Nephron progenitor cell (in vitro differentiated cells): ENCODE data around the gene MLST8.

ENCODE experiments used
- DNase-seq: peaks from one replicate; pipeline ENCODE4 v3.0.0; 2021
- H3K27ac Mint-ChIP-seq: 2 replicates; pipeline ENCODE4 v1.8.0; 2021; ENCODE audit warnings: mild to moderate bottlenecking, moderate library complexity, mixed read lengths
- H3K27me3 Mint-ChIP-seq: 2 replicates; pipeline ENCODE4 v1.8.0; 2021; ENCODE audit warnings: mild to moderate bottlenecking, low read depth, mixed read lengths; ENCODE audit not compliant: poor library complexity
- H3K36me3 Mint-ChIP-seq: 2 replicates; pipeline ENCODE4 v1.8.0; 2021; ENCODE audit warnings: low read depth, mixed read lengths
- H3K4me1 Mint-ChIP-seq: 2 replicates; pipeline ENCODE4 v1.8.0; 2021; ENCODE audit warnings: mixed read lengths
- H3K4me3 Mint-ChIP-seq: 2 replicates; pipeline ENCODE4 v1.8.0; 2021; ENCODE audit warnings: mild to moderate bottlenecking, moderate library complexity, mixed read lengths
- H3K9me3 Mint-ChIP-seq: 2 replicates; pipeline ENCODE4 v1.8.0; 2021; ENCODE audit warnings: mild to moderate bottlenecking, moderate library complexity, mixed read lengths
- TF ChIP-seq, protein P1 (sequence below): fragments of 200-600 bp; sonication (generic); IDR thresholded peaks from 2 replicates; pipeline ENCODE4 v1.5.0; 2021; ENCODE audit warnings: antibody characterized with exemption

The MLST8 gene

DNA sequence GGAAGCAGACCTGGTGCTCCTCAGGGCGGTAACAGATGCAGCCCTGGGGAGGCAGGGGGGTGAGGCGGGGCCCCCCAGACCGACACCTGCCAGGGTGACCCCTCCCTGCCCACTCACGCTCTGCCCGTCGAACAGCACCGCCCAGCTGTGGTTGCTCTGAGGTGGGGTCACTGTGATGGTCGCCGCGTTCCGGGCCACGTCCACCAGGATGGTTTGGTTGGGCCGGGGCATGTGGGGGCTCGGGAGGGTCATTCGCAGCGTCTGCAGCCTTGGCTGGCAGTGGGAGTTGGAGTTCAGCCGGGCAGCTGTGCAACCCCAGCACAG lies 4.7 kb downstream of the MLST8 start:
- H3K27me3 Mint-ChIP-seq, result no peaks in the 10 kb centered on the region

DNA sequence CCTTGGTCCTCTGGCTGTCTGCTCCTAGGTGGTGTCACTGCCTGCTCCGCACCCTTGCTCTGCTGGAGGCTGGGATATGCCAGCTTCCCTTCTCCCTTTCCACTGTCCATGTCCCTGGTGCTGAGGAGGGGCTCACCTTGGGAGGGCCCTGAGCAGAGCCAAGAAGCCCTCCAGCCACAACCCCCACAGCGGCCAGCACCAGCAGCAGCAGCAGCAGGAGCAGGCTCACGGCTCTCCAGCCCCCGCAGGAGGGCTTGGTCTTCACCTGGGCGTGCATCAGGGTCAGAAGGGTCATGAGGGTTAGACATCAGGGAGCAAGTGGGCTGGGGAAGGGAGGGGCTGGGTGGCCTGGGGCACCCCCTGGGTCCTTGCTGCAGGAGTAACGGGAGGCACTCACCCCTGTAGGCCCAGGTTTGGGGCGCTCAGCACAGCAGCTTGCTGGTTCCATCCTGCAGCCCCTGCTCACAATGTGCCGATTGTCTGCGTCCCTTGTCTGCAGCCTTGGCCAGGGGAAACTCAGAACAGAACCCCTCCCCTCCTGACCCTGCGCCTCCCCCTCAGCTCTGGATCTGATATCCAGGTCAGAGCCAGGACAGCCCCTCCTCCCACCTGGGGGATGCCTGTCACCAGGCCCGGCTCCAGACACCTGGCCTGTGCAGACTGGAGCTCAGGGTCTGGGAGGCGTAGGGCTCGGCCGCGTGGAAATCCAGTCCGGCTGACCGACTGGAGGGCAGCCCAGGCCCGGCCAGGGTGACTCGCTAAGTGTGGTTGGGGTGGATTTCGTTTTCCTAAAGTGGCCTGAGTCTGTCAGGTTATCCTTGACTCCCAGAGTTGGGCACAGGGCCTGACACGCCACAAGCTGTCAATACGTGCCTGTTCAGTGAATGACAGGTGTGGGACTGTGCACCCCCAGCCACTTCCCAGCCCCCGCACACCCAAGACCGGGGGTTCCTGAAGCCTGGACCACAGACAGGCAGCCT lies 5.4 kb downstream of the MLST8 start, which contains the start of gene BRICD5:
BRICD5 (minus strand) TSS at position 478 of the 980 bp plus-strand sequence; CDS start at position 448, 30 bp downstream.
- no peak for DNase-seq
- Mint-ChIP-seq H3K36me3 (peaks cover 12% of the 10 kb centered on the region), H3K9me3 (no peaks in the 10 kb centered on the region), H3K27ac (peak within 1 kb of the TSS; percentile 32), H3K4me3 (peak within 1 kb of the TSS; percentile 23), H3K4me1 (peaks cover 53% of the 10 kb centered on the region), H3K27me3 (no peaks in the 10 kb centered on the region)
- TF ChIP-seq, protein P1, sequence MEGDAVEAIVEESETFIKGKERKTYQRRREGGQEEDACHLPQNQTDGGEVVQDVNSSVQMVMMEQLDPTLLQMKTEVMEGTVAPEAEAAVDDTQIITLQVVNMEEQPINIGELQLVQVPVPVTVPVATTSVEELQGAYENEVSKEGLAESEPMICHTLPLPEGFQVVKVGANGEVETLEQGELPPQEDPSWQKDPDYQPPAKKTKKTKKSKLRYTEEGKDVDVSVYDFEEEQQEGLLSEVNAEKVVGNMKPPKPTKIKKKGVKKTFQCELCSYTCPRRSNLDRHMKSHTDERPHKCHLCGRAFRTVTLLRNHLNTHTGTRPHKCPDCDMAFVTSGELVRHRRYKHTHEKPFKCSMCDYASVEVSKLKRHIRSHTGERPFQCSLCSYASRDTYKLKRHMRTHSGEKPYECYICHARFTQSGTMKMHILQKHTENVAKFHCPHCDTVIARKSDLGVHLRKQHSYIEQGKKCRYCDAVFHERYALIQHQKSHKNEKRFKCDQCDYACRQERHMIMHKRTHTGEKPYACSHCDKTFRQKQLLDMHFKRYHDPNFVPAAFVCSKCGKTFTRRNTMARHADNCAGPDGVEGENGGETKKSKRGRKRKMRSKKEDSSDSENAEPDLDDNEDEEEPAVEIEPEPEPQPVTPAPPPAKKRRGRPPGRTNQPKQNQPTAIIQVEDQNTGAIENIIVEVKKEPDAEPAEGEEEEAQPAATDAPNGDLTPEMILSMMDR, result no peak

More for the DNA sequence above, 4.7 kb downstream of the MLST8 start:
- no peak for DNase-seq
- no peaks in the 10 kb centered on the region for H3K9me3 Mint-ChIP-seq
- TF ChIP-seq, protein P1, result no peak
- peaks cover 12% of the 10 kb centered on the region for H3K36me3 Mint-ChIP-seq
- peaks cover 49% of the 10 kb centered on the region for H3K4me1 Mint-ChIP-seq
- H3K27ac Mint-ChIP-seq, result no peak overlapping the region
- H3K4me3 Mint-ChIP-seq, result no peak overlapping the region

DNA sequence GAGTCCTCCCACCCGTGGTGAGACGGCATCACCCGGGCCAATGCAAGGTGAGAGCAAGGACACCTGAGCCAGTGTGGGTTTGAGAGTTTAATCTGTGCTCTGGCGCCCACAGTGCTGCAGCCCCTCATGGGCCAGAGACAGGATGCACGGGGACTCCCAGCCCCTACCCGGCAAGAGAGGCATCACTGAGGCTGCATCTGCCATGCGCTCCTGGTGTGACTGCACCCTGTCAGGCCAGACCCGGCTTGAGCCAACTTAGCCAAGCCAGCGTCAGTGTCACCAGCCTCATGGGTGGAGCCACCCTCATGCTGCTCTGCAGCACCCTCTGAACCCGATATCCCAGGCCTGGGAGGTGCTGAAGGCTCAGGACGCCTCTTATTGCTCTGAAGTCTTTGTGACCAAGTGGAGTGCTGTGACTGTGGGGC lies 6.7 kb downstream of the MLST8 start:
- no peak overlapping the region for H3K27ac Mint-ChIP-seq
- no peak for DNase-seq
- TF ChIP-seq, protein P1, result no peak
- no peaks in the 10 kb centered on the region for H3K27me3 Mint-ChIP-seq
- no peaks in the 10 kb centered on the region for H3K9me3 Mint-ChIP-seq
- peaks cover 8% of the 10 kb centered on the region for H3K36me3 Mint-ChIP-seq
- peaks cover 46% of the 10 kb centered on the region for H3K4me1 Mint-ChIP-seq
- peak overlapping the region; percentile 64 for H3K4me3 Mint-ChIP-seq

DNA sequence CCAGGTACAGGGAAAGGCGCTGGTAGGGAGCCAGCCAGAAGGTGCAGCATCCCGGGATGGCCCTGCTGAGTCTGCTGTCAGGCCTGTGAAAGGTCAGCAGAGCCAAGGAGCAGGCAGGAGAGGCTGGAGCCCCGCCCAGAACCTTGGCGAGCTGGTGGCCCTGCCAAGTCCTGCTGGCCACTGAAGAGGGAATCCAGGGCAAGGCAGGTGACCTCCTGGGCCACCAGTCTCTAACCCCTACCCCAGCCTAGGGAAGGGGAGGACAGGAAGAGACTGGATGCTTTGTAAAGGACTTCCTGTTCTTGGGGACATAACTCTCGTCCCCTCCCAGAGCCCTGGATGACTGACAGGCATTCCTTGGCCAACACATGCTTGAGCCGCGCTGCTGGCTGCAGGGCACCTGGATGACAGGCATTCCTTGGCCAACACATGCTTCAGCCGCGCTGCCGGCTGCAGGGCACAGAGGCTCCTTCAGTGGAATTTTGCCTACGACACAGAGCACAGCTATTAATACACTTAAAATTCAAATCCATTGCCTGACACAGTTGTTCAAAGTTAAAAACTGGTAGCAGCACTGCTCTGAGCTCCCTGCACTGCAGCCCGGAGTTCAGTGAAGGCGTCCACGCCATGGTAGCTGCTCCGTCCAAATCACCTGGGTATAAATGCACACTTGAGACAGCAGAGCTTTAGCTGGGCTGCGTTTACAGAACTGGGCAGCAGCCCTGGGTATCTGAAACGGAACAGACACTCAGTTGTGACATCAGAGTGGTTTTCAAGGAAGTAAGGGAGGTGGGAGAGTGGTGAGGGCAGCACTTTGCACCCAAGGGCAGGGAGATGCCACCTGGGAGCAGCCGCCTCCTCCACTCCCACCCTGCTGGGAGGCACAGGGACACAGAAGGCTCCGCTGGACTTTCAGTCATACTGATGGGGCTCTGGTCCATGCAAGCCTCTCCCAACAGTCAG lies 7.4 kb downstream of the MLST8 start:
- peaks cover 41% of the 10 kb centered on the region for H3K4me1 Mint-ChIP-seq
- no peaks in the 10 kb centered on the region for H3K27me3 Mint-ChIP-seq
- TF ChIP-seq, protein P1, result no peak
- no peak for DNase-seq
- no peaks in the 10 kb centered on the region for H3K9me3 Mint-ChIP-seq
- no peak overlapping the region for H3K27ac Mint-ChIP-seq
- peak overlapping the region; percentile 82 for H3K4me3 Mint-ChIP-seq
- H3K36me3 Mint-ChIP-seq, result peaks cover 4% of the 10 kb centered on the region

DNA sequence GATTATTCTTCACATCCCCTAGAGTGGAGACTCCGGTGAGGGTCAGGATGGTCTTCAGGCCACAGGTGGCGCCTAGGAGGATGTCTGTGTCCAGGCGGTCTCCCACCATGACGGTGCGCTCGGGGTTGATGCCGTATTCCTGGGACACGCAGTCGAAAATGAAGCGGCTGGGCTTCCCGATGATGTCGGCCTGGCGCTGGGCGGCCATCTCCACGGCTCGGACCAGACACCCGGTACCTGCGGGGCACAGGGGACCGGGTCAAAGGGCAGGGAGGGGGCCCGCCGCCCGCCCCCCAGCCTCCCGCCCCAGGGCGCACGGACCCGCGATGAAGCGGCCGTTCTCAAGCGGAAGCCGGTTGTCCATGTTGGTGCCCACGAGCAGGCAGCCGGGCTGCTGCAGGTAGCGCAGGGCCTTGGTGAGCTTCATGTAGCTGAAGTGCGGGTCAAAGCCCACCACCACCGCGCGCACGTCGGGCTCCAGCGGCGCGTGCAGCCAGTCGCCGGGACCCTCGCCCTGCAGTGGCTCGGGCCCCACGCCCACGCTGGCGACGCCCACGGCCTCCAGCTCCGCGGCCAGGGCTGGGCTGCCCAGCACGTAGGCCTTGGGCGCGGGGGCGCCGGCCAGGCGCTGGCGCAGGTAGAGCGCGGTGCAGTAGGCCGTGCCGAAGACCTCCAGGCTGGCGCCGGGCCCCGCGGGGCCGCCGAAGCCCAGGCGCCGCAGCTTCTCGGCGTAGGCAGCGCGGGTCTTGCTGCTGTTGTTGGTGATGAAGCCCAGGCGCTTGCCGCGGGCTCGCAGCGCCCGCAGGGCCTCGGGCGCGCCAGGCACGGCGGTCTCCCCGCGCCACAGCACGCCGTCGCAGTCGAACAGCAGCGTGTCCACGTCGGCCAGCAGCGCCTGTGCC lies 8.8 kb downstream of the MLST8 start:
- Mint-ChIP-seq H3K4me3 (peak overlapping the region; percentile 82), H3K36me3 (no peaks in the 10 kb centered on the region), H3K27me3 (no peaks in the 10 kb centered on the region), H3K4me1 (peaks cover 36% of the 10 kb centered on the region), H3K27ac (peak overlapping the region; percentile 90), H3K9me3 (no peaks in the 10 kb centered on the region)
- DNase-seq, result peak; percentile 33
- TF ChIP-seq, protein P1, result no peak
